Measurements from ENCODE around the gene CD6. TPM values are rescaled to one million over a fixed set of nuclear protein-coding genes. Genes with fewer than 3 reads are reported as not detected.

The CD6 gene
- total RNA-seq, 6 experiments from 2014 or later: 0.29 to 2.4 (median 0.52) TPM

GRCh38 chr11:61018059-61018458 lies 46.6 kb downstream of the CD6 start:
- DNase-seq (no peak), ATAC-seq (no peak)
- Histone ChIP-seq H3K27me3 (no peaks in the 10 kb centered on the region), H3K9me3 (no peaks in the 10 kb centered on the region), H3K36me3 (no peaks in the 10 kb centered on the region), H3K27ac (no peak overlapping the region), H3K4me3 (no peak overlapping the region), H3K4me1 (no peaks in the 10 kb centered on the region)
- WGBS (ENCODE audit: insufficient coverage, low coverage, low lambda C conversion rate, missing lambda C conversion rate): 64% methylated on average over 6 of the region's 7 CpGs
- intact Hi-C loops (cut with DNase I): no loop called here
- TF ChIP-seq CTCF (IDR thresholded peaks at IDR 0.05) (no peak), POLR2A (IDR thresholded peaks at IDR 0.05) (no peak)

- no peaks in the 10 kb centered on the region for H3K27me3 ChIP-seq
- no peak overlapping the region for H3K4me3 ChIP-seq
- intact Hi-C loops (cut with DNase I): no loop called here
- DNase-seq (no peak), ATAC-seq (no peak)
- 33% methylated on average over 1 of the region's 19 CpGs for WGBS (ENCODE audit: insufficient coverage, low coverage, low lambda C conversion rate, missing lambda C conversion rate)
- H3K27ac ChIP-seq: no peak overlapping the region
- no peaks in the 10 kb centered on the region for H3K9me3 ChIP-seq
- no peaks in the 10 kb centered on the region for H3K36me3 ChIP-seq
- no peak for TF ChIP-seq CTCF (IDR thresholded peaks at IDR 0.05)
- TF ChIP-seq POLR2A (IDR thresholded peaks at IDR 0.05): no peak
- H3K4me1 ChIP-seq: no peaks in the 10 kb centered on the region
These were observed 47.8 kb downstream of the CD6 start for GRCh38 chr11:61019037-61019831.

- H3K9me3 ChIP-seq: no peaks in the 10 kb centered on the region
- H3K27ac ChIP-seq: no peak overlapping the region
- no peaks in the 10 kb centered on the region for H3K36me3 ChIP-seq
- no peaks in the 10 kb centered on the region for H3K27me3 ChIP-seq
- 63% methylated on average over 1 of the region's 9 CpGs for WGBS (ENCODE audit: insufficient coverage, low coverage, low lambda C conversion rate, missing lambda C conversion rate)
- intact Hi-C loops (cut with DNase I): no loop called here
- no peak for DNase-seq
- no peaks in the 10 kb centered on the region for H3K4me1 ChIP-seq
- H3K4me3 ChIP-seq: no peak overlapping the region
- no peak for ATAC-seq
- TF ChIP-seq POLR2A (IDR thresholded peaks at IDR 0.05) (no peak), CTCF (IDR thresholded peaks at IDR 0.05) (no peak)
These were observed 48.4 kb downstream of the CD6 start for GRCh38 chr11:61019832-61020405.

- H3K27ac ChIP-seq: no peak overlapping the region
- intact Hi-C loops (cut with DNase I): no loop called here
- no peaks in the 10 kb centered on the region for H3K27me3 ChIP-seq
- no peak overlapping the region for H3K4me3 ChIP-seq
- no peaks in the 10 kb centered on the region for H3K36me3 ChIP-seq
- H3K9me3 ChIP-seq: no peaks in the 10 kb centered on the region
- no peaks in the 10 kb centered on the region for H3K4me1 ChIP-seq
- ATAC-seq (no peak), DNase-seq (no peak)
- 80% methylated on average over 1 of the region's 10 CpGs for WGBS (ENCODE audit: insufficient coverage, low coverage, low lambda C conversion rate, missing lambda C conversion rate)
- TF ChIP-seq POLR2A (IDR thresholded peaks at IDR 0.05) (no peak), CTCF (IDR thresholded peaks at IDR 0.05) (no peak)
These were observed 49.2 kb downstream of the CD6 start for GRCh38 chr11:61020551-61021235.

Data from right lobe of liver (tissue), 6 donors.